IPS DF 4.7 (cell line): ENCODE data around the gene TLR2.
"Not testable (repeated sequence)": the region's sequence is repeated elsewhere in the genome, so short reads cannot be mapped to it uniquely, and the experiment has no call there.

ENCODE experiments used
- DNase-seq: peaks from one replicate; pipeline ENCODE4 v3.0.0-alpha.2; 2013; ENCODE audit warnings: low spot score; ENCODE audit errors: extremely low read depth

TLR2 gene

GRCh38 chr4:153661215-153661822 lies 22.8 kb upstream of the TLR2 start:
- DNase-seq: no peak

GRCh38 chr4:153661908-153662307 lies 22.2 kb upstream of the TLR2 start:
- no peak for DNase-seq

- DNase-seq: no peak
Measured at GRCh38 chr4:153663667-153664066, 20.4 kb upstream of the TLR2 start.

GRCh38 chr4:153666505-153666904 lies 17.6 kb upstream of the TLR2 start:
- not testable (repeated sequence) for DNase-seq

- DNase-seq: no peak
Measured at GRCh38 chr4:153668647-153669046, 15.4 kb upstream of the TLR2 start.

GRCh38 chr4:153669838-153670237 lies 14.2 kb upstream of the TLR2 start:
- DNase-seq: no peak

GRCh38 chr4:153676486-153676885 lies 7.6 kb upstream of the TLR2 start:
- no peak for DNase-seq

- no peak for DNase-seq
Measured at GRCh38 chr4:153676984-153677383, 7.1 kb upstream of the TLR2 start.

GRCh38 chr4:153679486-153679885 lies 4.6 kb upstream of the TLR2 start:
- no peak for DNase-seq

- DNase-seq: no peak
Measured at GRCh38 chr4:153683763-153684181, 308 bp upstream of the TLR2 start.

- DNase-seq: no peak
Measured at GRCh38 chr4:153684971-153685371, 891 bp downstream of the TLR2 start.

GRCh38 chr4:153704522-153704921 lies 20.4 kb downstream of the TLR2 start:
- no peak for DNase-seq

GRCh38 chr4:153705743-153706468 lies 21.8 kb downstream of the TLR2 start:
- no peak for DNase-seq

- no peak for DNase-seq
Measured at GRCh38 chr4:153706519-153706918, 22.4 kb downstream of the TLR2 start.

- DNase-seq: no peak
Measured at GRCh38 chr4:153710681-153711080, 26.6 kb downstream of the TLR2 start.

- no peak for DNase-seq
Measured at GRCh38 chr4:153713866-153714646, 30.0 kb downstream of the TLR2 start.

GRCh38 chr4:153722036-153722435 lies 38.0 kb downstream of the TLR2 start:
- no peak for DNase-seq

GRCh38 chr4:153724606-153725005 lies 40.5 kb downstream of the TLR2 start:
- DNase-seq: no peak

GRCh38 chr4:153725136-153725830 lies 41.2 kb downstream of the TLR2 start:
- DNase-seq: no peak

- DNase-seq: no peak
Measured at GRCh38 chr4:153725831-153726154, 41.7 kb downstream of the TLR2 start.

GRCh38 chr4:153728151-153728550 lies 44.1 kb downstream of the TLR2 start:
- DNase-seq: no peak

GRCh38 chr4:153728660-153729059 lies 44.6 kb downstream of the TLR2 start:
- no peak for DNase-seq
